ENCODE measurements around the gene ASB8.

The ASB8 gene

GRCh38 chr12:48180857-48181495 is 23.7 kb upstream of the ASB8 start:
- peaks cover 16% of the 10 kb centered on the region for H3K27me3 ChIP-seq (replicated peaks; ENCODE audit: insufficient read depth, low read length)
- no peak overlapping the region for H2AFZ ChIP-seq (ENCODE audit: low read length)
- H3K9me3 ChIP-seq (replicated peaks; ENCODE audit: insufficient read depth, low read length), result no peaks in the 10 kb centered on the region
- H3K4me3 ChIP-seq (ENCODE audit: low read length), result no peak overlapping the region
- no peak overlapping the region for H3K27ac ChIP-seq (ENCODE audit: low read length)
- H3K36me3 ChIP-seq (replicated peaks; ENCODE audit: insufficient read depth, low read length), result no peaks in the 10 kb centered on the region
- no peak overlapping the region for H3K9ac ChIP-seq (ENCODE audit: low read length)
- peaks cover 15% of the 10 kb centered on the region for H3K4me1 ChIP-seq (ENCODE audit: low read length)
- H4K20me1 ChIP-seq (ENCODE audit: insufficient read depth, low read length), result no peaks in the 10 kb centered on the region
- no peak for DNase-seq
- TF ChIP-seq EZH2phosphoT487 (IDR thresholded peaks at IDR 0.05; ENCODE audit: low read length) (no peak), EZH2 (optimal IDR thresholded peaks at IDR 0.05; ENCODE audit: low read depth, low read length) (no peak)
- TF ChIP-seq, protein P1, sequence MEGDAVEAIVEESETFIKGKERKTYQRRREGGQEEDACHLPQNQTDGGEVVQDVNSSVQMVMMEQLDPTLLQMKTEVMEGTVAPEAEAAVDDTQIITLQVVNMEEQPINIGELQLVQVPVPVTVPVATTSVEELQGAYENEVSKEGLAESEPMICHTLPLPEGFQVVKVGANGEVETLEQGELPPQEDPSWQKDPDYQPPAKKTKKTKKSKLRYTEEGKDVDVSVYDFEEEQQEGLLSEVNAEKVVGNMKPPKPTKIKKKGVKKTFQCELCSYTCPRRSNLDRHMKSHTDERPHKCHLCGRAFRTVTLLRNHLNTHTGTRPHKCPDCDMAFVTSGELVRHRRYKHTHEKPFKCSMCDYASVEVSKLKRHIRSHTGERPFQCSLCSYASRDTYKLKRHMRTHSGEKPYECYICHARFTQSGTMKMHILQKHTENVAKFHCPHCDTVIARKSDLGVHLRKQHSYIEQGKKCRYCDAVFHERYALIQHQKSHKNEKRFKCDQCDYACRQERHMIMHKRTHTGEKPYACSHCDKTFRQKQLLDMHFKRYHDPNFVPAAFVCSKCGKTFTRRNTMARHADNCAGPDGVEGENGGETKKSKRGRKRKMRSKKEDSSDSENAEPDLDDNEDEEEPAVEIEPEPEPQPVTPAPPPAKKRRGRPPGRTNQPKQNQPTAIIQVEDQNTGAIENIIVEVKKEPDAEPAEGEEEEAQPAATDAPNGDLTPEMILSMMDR (IDR thresholded peaks at IDR 0.05; ENCODE audit: low read length), result no peak
- no peaks in the 10 kb centered on the region for H3F3A ChIP-seq (ENCODE audit: insufficient read depth, low read length)
- H3K9me2 ChIP-seq (replicated peaks; ENCODE audit: insufficient read depth, low read length), result no peaks in the 10 kb centered on the region
- H3K4me2 ChIP-seq (ENCODE audit: low read depth, low read length), result no peak overlapping the region
- no peaks in the 10 kb centered on the region for H3K79me2 ChIP-seq (ENCODE audit: low read length)

DNA sequence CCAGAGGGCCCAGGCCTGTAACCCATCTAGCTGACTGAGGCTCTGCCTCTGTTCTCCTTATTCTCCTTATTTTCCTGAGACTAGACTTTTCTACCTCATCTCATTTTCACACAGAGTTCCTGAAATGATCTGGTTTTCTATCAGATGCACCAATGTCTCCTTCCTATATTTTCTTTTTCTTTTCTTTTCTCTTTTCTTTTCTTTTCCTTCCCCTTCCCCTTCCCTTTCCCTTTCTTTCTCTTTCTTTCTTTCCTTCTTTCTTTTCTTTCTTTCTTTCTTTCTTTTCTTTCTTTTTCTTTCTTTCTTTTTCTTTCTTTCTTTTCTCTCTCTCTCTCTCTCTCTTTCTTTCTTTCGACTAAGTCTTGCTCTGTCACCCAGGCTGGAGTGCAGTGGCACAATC is 23.1 kb upstream of the ASB8 start:
- no peak overlapping the region for H3K27ac ChIP-seq (ENCODE audit: low read length)
- peaks cover 15% of the 10 kb centered on the region for H3K27me3 ChIP-seq (replicated peaks; ENCODE audit: insufficient read depth, low read length)
- no peaks in the 10 kb centered on the region for H3F3A ChIP-seq (ENCODE audit: insufficient read depth, low read length)
- H2AFZ ChIP-seq (ENCODE audit: low read length), result no peak overlapping the region
- no peak overlapping the region for H3K4me2 ChIP-seq (ENCODE audit: low read depth, low read length)
- no peaks in the 10 kb centered on the region for H4K20me1 ChIP-seq (ENCODE audit: insufficient read depth, low read length)
- H3K9ac ChIP-seq (ENCODE audit: low read length), result no peak overlapping the region
- H3K4me3 ChIP-seq (ENCODE audit: low read length), result no peak overlapping the region
- no peaks in the 10 kb centered on the region for H3K79me2 ChIP-seq (ENCODE audit: low read length)
- DNase-seq, result no peak
- no peaks in the 10 kb centered on the region for H3K9me2 ChIP-seq (replicated peaks; ENCODE audit: insufficient read depth, low read length)
- peaks cover 20% of the 10 kb centered on the region for H3K4me1 ChIP-seq (ENCODE audit: low read length)
- no peak for TF ChIP-seq EZH2 (optimal IDR thresholded peaks at IDR 0.05; ENCODE audit: low read depth, low read length)
- TF ChIP-seq, protein P1 (IDR thresholded peaks at IDR 0.05; ENCODE audit: low read length), result no peak
- no peak for TF ChIP-seq EZH2phosphoT487 (IDR thresholded peaks at IDR 0.05; ENCODE audit: low read length)
- no peaks in the 10 kb centered on the region for H3K9me3 ChIP-seq (replicated peaks; ENCODE audit: insufficient read depth, low read length)
- no peaks in the 10 kb centered on the region for H3K36me3 ChIP-seq (replicated peaks; ENCODE audit: insufficient read depth, low read length)

GRCh38 chr12:48179466-48179865 is 22.2 kb upstream of the ASB8 start:
- Histone ChIP-seq H3K4me1 (ENCODE audit: low read length) (peaks cover 20% of the 10 kb centered on the region), H3K27me3 (replicated peaks; ENCODE audit: insufficient read depth, low read length) (peaks cover 5% of the 10 kb centered on the region), H2AFZ (ENCODE audit: low read length) (no peak overlapping the region), H3K27ac (ENCODE audit: low read length) (no peak overlapping the region), H3K9me3 (replicated peaks; ENCODE audit: insufficient read depth, low read length) (no peaks in the 10 kb centered on the region), H3K4me3 (ENCODE audit: low read length) (no peak overlapping the region), H3K9ac (ENCODE audit: low read length) (no peak overlapping the region), H4K20me1 (ENCODE audit: insufficient read depth, low read length) (no peaks in the 10 kb centered on the region), H3K79me2 (ENCODE audit: low read length) (no peaks in the 10 kb centered on the region), H3K9me2 (replicated peaks; ENCODE audit: insufficient read depth, low read length) (no peaks in the 10 kb centered on the region), H3K36me3 (replicated peaks; ENCODE audit: insufficient read depth, low read length) (no peaks in the 10 kb centered on the region), H3K4me2 (ENCODE audit: low read depth, low read length) (no peak overlapping the region), H3F3A (ENCODE audit: insufficient read depth, low read length) (no peaks in the 10 kb centered on the region)
- no peak for TF ChIP-seq EZH2phosphoT487 (IDR thresholded peaks at IDR 0.05; ENCODE audit: low read length)
- TF ChIP-seq EZH2 (optimal IDR thresholded peaks at IDR 0.05; ENCODE audit: low read depth, low read length), result no peak
- TF ChIP-seq, protein P1 (IDR thresholded peaks at IDR 0.05; ENCODE audit: low read length), result no peak
- DNase-seq, result no peak
